Prostate gland (tissue), 2 donors: ENCODE data around the gene CEP112.

Experiments
- POLR2AphosphoS5 ChIP-seq: sonication (generic); formaldehyde crosslinking; IDR thresholded peaks from one replicate; pipeline ENCODE4 v1.6.1; 2017; ENCODE audit warnings: antibody characterized with exemption
- TF ChIP-seq, protein P1 (sequence below), 4 experiments: fragments of 200-600 bp in 2 of 4; fragments of 450-650 bp in 2 of 4; sonication (generic) in 2 of 4; IDR thresholded peaks; 1 replicate in 3 of 4; 2 replicates in 1 of 4; pipeline ENCODE4 v1.5.1; 2016 to 2019; ENCODE audit warnings: antibody characterized with exemption in 4 of 4, mild to moderate bottlenecking in 2 of 4, moderate library complexity in 2 of 4

DNA sequence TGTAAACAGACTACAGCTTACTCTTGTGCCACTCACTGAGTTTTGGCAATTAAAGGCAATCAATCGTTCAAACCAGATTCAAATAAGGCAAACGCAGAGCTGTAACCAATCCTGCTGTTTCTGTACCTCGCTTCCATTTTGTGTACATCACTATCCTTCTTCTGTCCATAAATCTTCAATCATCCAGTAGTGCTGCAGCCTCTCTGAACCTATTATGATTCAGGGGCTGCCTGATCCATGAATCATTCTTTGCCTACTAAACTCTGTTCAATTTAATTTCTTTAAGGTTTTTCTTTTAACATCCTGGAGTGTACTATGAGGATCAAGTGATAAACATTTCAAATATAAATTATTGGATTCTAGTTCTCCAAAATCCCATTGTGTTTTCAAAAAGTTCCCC is 93.9 kb downstream of the CEP112 start:
- TF ChIP-seq, protein P1, sequence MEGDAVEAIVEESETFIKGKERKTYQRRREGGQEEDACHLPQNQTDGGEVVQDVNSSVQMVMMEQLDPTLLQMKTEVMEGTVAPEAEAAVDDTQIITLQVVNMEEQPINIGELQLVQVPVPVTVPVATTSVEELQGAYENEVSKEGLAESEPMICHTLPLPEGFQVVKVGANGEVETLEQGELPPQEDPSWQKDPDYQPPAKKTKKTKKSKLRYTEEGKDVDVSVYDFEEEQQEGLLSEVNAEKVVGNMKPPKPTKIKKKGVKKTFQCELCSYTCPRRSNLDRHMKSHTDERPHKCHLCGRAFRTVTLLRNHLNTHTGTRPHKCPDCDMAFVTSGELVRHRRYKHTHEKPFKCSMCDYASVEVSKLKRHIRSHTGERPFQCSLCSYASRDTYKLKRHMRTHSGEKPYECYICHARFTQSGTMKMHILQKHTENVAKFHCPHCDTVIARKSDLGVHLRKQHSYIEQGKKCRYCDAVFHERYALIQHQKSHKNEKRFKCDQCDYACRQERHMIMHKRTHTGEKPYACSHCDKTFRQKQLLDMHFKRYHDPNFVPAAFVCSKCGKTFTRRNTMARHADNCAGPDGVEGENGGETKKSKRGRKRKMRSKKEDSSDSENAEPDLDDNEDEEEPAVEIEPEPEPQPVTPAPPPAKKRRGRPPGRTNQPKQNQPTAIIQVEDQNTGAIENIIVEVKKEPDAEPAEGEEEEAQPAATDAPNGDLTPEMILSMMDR (IDR thresholded peaks at IDR 0.05): no peak
- no peak for TF ChIP-seq POLR2AphosphoS5
